Measurements from ENCODE around the gene IDH2. TPM values are rescaled to one million over a fixed set of nuclear protein-coding genes. Genes with fewer than 3 reads are reported as not detected.

IDH2 gene
- total and polyA plus RNA-seq, 10 of the 15 experiments (the other 5 are each of a cell fraction or from before 2014, with no cell fraction given), result 2.3 to 358 (median 242) TPM

GRCh38 chr15:90038632-90039095 lies 63.6 kb downstream of the IDH2 start:
- TSS peak; percentile 53 for BruUV-seq (replicated peaks)
- Histone ChIP-seq H3K36me3 (ENCODE audit: control insufficient read depth in 2 of 2, insufficient read depth in 2 of 2, low read length in 1 of 2) (peaks cover 4 to 6% of the 10 kb centered on the region in 2 experiments), H3K4me1 (ENCODE audit: control insufficient read depth, insufficient read depth, low read length) (peaks cover 50% of the 10 kb centered on the region), H2AFZ (ENCODE audit: control insufficient read depth, low read depth, low read length) (no peak overlapping the region), H3K4me3 (no peak overlapping the region), H3K27me3 (replicated peaks in 1 of 2; ENCODE audit: control insufficient read depth in 2 of 2, insufficient read depth in 2 of 2, low read length in 1 of 2) (no peaks in the 10 kb centered on the region), H4K20me1 (ENCODE audit: control insufficient read depth, insufficient read depth) (no peaks in the 10 kb centered on the region), H3K9ac (ENCODE audit: control insufficient read depth, insufficient read depth, low read length) (no peak overlapping the region), H3K9me3 (replicated peaks; ENCODE audit: control insufficient read depth, insufficient read depth, low read length) (no peaks in the 10 kb centered on the region; the same call in 2 of the 3 replicates), H3K27ac (ENCODE audit: control insufficient read depth, insufficient read depth) (peak overlapping the region; percentile 87), H3K4me2 (ENCODE audit: control insufficient read depth, insufficient read depth) (no peak overlapping the region; the same call in 1 of the 2 replicates), H3K79me2 (ENCODE audit: control insufficient read depth, insufficient read depth, low read length) (peaks cover 58% of the 10 kb centered on the region)
- RAD21 ChIA-PET (ENCODE audit: unreplicated experiment), result interaction anchor here (1.0 kb wide), 1 partner anchor 60 kb away, joined by 3 read pairs; no protein-coding TSS in a partner anchor
- ATAC-seq (peak; percentile 62), FAIRE-seq (no peak), DNase-seq (ENCODE audit: low read depth, low spot score) (no peak)
- intact Hi-C loops (cut with micrococcal nuclease; ENCODE audit: unreplicated experiment) (loop anchor here (1.0 to 5.0 kb wide), 3 partner anchors 21 to 59 kb away; no protein-coding TSS in a partner anchor), in situ Hi-C loops (cut with MboI) (no loop called here)
- POLR2A ChIA-PET, result interaction anchor here (0.6 to 0.7 kb wide), 2 partner anchors 349 to 753 kb away, joined by 3 read pairs; no protein-coding TSS in a partner anchor
- 73% methylated on average over 3 of the region's 3 CpGs for WGBS (ENCODE audit: insufficient coverage, insufficient replicate concordance, low lambda C conversion rate, missing lambda C conversion rate)
- SMC1A ChIA-PET (ENCODE audit: uncharacterized antibody, unreplicated experiment), result interaction anchor here (1.4 kb wide), 1 partner anchor 9 kb away, joined by 4 read pairs; no protein-coding TSS in a partner anchor
- CTCF ChIA-PET, result no interaction called here
- 0 out of 2 replicates have a peak, but pooled peaks have one; percentile 13 for TF ChIP-seq NFIC (IDR thresholded peaks at IDR 0.05; ENCODE audit: low read depth, low read length)
- peak; percentile 63 for TF ChIP-seq RELB (IDR thresholded peaks at IDR 0.05; ENCODE audit: low read depth)
- TF ChIP-seq IKZF2 (IDR thresholded peaks at IDR 0.05), result peak; percentile 16 to 59; a peak in 1 of 4 replicates
- no peak for TF ChIP-seq PBX3 (IDR thresholded peaks at IDR 0.05; ENCODE audit: insufficient replicate concordance, low read depth, low read length)
- TF ChIP-seq LARP7 (IDR thresholded peaks at IDR 0.05), result no peak
- TF ChIP-seq, protein P1, sequence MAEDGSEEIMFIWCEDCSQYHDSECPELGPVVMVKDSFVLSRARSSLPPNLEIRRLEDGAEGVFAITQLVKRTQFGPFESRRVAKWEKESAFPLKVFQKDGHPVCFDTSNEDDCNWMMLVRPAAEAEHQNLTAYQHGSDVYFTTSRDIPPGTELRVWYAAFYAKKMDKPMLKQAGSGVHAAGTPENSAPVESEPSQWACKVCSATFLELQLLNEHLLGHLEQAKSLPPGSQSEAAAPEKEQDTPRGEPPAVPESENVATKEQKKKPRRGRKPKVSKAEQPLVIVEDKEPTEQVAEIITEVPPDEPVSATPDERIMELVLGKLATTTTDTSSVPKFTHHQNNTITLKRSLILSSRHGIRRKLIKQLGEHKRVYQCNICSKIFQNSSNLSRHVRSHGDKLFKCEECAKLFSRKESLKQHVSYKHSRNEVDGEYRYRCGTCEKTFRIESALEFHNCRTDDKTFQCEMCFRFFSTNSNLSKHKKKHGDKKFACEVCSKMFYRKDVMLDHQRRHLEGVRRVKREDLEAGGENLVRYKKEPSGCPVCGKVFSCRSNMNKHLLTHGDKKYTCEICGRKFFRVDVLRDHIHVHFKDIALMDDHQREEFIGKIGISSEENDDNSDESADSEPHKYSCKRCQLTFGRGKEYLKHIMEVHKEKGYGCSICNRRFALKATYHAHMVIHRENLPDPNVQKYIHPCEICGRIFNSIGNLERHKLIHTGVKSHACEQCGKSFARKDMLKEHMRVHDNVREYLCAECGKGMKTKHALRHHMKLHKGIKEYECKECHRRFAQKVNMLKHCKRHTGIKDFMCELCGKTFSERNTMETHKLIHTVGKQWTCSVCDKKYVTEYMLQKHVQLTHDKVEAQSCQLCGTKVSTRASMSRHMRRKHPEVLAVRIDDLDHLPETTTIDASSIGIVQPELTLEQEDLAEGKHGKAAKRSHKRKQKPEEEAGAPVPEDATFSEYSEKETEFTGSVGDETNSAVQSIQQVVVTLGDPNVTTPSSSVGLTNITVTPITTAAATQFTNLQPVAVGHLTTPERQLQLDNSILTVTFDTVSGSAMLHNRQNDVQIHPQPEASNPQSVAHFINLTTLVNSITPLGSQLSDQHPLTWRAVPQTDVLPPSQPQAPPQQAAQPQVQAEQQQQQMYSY (CRISPR knock-in tag; IDR thresholded peaks at IDR 0.05), result no peak
- TF ChIP-seq BCL11A (IDR thresholded peaks at IDR 0.05; ENCODE audit: low read depth, low read length), result no peak
- TF ChIP-seq SMAD1 (IDR thresholded peaks at IDR 0.05; ENCODE audit: low read depth, partially characterized antibody), result peak; percentile 15
- 0 out of 2 replicates have a peak, but pooled peaks have one; percentile 34 for TF ChIP-seq ASH2L (IDR thresholded peaks at IDR 0.05; ENCODE audit: borderline replicate concordance, low read depth)
- TF ChIP-seq SMARCA5 (IDR thresholded peaks at IDR 0.05), result peak; percentile 65
- 0 out of 2 replicates have a peak, but pooled peaks have one; percentile 44 for TF ChIP-seq SREBF2 (IDR thresholded peaks at IDR 0.05; ENCODE audit: low read length)

Data from GM12878 (cell line).